Stimulated activated CD4-positive, alpha-beta T cell treated with anti-CD3 and anti-CD28 coated beads, Interleukin-2, amount 100 ng/mL, for 48 hours (primary cell): Measurements from ENCODE around the gene ACOT9.
"Not testable (repeated sequence)": the region's sequence is repeated elsewhere in the genome, so short reads cannot be mapped to it uniquely, and the experiment has no call there.

Experiments
- DNase-seq, 2 donors: peaks; one replicate each; pipeline ENCODE4 v3.0.0-alpha.2; 2020

ACOT9 gene

GRCh38 chrX:23742697-23743622 lies at the start of gene ACOT9:
Gene ACOT9, minus strand, starts transcription at chrX:23743276. Its CDS starts 132 bp downstream, at chrX:23743144.
- DNase-seq, result peak; percentile 57 to 61

- DNase-seq, result no peak
These were observed 47.0 kb upstream of the ACOT9 start for GRCh38 chrX:23790155-23790497.

GRCh38 chrX:23789386-23790154 lies 46.5 kb upstream of the ACOT9 start:
- DNase-seq, result no peak

GRCh38 chrX:23788946-23789345 lies 45.9 kb upstream of the ACOT9 start:
- DNase-seq, result no peak

GRCh38 chrX:23788521-23788920 lies 45.4 kb upstream of the ACOT9 start:
- DNase-seq, result no peak

GRCh38 chrX:23787745-23788118 lies 44.7 kb upstream of the ACOT9 start:
- no peak for DNase-seq

GRCh38 chrX:23786268-23786815 lies 43.3 kb upstream of the ACOT9 start:
- no peak for DNase-seq

- DNase-seq, result no peak
These were observed 42.5 kb upstream of the ACOT9 start for GRCh38 chrX:23785580-23785979.

GRCh38 chrX:23784470-23785331 lies 41.6 kb upstream of the ACOT9 start:
- no peak for DNase-seq

- no peak for DNase-seq
These were observed 40.8 kb upstream of the ACOT9 start for GRCh38 chrX:23783589-23784469.

- peak; percentile 83 to 87 for DNase-seq
These were observed 40.0 kb upstream of the ACOT9 start, which contains the start of gene SAT1 for GRCh38 chrX:23782863-23783588. Gene SAT1, plus strand, starts transcription at chrX:23783173. Its CDS starts 179 bp downstream, at chrX:23783352.

- DNase-seq, result no peak
These were observed 39.4 kb upstream of the ACOT9 start for GRCh38 chrX:23782455-23782854.

- no peak for DNase-seq
These were observed 35.9 kb upstream of the ACOT9 start for GRCh38 chrX:23779025-23779424.

GRCh38 chrX:23776363-23776762 lies 33.3 kb upstream of the ACOT9 start:
- no peak for DNase-seq

- DNase-seq, result peak in 1 of 2 donors; percentile 6
These were observed 30.6 kb upstream of the ACOT9 start for GRCh38 chrX:23773601-23774175.

- DNase-seq, result not testable (repeated sequence)
These were observed 28.0 kb upstream of the ACOT9 start for GRCh38 chrX:23771086-23771485.

- no peak for DNase-seq
These were observed 27.1 kb upstream of the ACOT9 start for GRCh38 chrX:23770142-23770541.

- DNase-seq, result no peak
These were observed 23.8 kb upstream of the ACOT9 start for GRCh38 chrX:23766650-23767551.

GRCh38 chrX:23765868-23766267 lies 22.8 kb upstream of the ACOT9 start:
- no peak for DNase-seq
